Measurements from ENCODE around the gene RALGPS1.

DNA sequence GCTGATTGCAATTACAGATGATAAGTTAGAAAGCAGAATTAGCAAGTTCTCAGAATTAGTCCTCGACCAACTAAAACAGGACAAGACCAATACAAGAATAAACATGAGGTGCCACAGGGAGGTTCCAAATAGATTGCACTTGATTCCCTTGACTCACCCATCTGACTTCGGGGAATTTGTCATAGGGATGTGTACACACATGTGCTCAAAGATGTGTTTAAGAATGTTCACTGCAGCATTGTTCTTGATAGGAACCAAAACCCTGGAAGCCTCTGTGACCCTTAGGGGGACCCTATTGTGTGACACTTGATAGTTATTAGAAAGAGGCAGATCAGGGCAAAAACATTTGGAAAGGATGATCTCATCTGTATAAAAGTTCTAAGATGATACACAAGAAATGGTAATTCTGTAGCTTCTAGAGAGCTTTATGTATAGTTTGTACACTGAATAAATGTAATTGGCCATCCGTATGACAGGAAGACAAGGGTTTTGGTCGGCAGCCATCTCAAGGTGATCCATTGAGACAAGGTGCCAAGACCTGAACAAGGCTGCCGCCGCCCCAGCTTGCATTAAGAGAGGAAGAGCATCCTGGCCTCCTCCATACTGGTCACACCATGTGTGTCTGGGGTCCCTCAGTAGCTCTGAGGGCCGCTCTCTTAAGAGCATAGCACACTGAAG lies 301.8 kb downstream of the RALGPS1 start:
- TF ChIP-seq, protein P1, sequence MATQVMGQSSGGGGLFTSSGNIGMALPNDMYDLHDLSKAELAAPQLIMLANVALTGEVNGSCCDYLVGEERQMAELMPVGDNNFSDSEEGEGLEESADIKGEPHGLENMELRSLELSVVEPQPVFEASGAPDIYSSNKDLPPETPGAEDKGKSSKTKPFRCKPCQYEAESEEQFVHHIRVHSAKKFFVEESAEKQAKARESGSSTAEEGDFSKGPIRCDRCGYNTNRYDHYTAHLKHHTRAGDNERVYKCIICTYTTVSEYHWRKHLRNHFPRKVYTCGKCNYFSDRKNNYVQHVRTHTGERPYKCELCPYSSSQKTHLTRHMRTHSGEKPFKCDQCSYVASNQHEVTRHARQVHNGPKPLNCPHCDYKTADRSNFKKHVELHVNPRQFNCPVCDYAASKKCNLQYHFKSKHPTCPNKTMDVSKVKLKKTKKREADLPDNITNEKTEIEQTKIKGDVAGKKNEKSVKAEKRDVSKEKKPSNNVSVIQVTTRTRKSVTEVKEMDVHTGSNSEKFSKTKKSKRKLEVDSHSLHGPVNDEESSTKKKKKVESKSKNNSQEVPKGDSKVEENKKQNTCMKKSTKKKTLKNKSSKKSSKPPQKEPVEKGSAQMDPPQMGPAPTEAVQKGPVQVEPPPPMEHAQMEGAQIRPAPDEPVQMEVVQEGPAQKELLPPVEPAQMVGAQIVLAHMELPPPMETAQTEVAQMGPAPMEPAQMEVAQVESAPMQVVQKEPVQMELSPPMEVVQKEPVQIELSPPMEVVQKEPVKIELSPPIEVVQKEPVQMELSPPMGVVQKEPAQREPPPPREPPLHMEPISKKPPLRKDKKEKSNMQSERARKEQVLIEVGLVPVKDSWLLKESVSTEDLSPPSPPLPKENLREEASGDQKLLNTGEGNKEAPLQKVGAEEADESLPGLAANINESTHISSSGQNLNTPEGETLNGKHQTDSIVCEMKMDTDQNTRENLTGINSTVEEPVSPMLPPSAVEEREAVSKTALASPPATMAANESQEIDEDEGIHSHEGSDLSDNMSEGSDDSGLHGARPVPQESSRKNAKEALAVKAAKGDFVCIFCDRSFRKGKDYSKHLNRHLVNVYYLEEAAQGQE (IDR thresholded peaks at IDR 0.05; ENCODE audit: insufficient replicate concordance, low read depth), result no peak
- no peak for TF ChIP-seq POLR2AphosphoS5 (IDR thresholded peaks at IDR 0.05; ENCODE audit: low read depth)
